Measurements from ENCODE around the gene THAP4.

DNA sequence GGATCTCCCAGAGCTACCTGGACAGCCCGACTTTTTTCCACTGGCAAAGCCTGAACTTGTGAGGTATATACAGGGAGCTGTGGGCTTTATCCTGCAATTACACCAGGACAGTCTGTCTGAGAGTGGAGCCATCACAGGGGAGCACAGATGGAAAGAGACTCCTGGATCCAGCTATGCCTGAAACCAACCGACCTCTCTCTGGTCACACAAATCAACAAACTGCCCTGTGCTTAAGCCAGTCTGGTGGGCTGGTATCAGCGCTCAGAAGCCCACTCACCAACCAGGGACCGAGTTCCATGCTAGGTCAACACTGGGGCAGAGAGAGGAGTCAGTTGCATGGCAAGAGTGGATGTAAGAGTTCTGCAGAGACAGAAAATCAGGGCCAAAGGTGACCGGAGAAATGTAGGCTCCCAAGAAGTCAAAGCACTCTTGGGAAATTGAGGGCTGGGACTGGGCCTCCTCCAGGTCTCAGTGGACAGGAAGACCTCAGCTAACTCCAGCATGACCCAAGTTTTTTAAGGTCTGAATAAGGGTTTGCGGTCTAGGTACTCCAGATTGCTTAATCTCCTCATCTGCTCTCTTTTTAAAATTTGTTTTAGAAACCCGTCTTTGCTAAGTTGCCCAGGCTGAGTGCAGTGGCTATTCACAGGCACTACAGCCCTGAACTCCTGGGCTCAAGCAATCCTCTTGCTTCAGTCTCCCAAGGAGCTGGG is 82.2 kb downstream of the THAP4 start:
- TF ChIP-seq, protein P1, sequence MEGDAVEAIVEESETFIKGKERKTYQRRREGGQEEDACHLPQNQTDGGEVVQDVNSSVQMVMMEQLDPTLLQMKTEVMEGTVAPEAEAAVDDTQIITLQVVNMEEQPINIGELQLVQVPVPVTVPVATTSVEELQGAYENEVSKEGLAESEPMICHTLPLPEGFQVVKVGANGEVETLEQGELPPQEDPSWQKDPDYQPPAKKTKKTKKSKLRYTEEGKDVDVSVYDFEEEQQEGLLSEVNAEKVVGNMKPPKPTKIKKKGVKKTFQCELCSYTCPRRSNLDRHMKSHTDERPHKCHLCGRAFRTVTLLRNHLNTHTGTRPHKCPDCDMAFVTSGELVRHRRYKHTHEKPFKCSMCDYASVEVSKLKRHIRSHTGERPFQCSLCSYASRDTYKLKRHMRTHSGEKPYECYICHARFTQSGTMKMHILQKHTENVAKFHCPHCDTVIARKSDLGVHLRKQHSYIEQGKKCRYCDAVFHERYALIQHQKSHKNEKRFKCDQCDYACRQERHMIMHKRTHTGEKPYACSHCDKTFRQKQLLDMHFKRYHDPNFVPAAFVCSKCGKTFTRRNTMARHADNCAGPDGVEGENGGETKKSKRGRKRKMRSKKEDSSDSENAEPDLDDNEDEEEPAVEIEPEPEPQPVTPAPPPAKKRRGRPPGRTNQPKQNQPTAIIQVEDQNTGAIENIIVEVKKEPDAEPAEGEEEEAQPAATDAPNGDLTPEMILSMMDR (conservative IDR thresholded peaks at IDR 0.05; ENCODE audit: low read depth, low read length) = no peak
- TF ChIP-seq CHD1 (IDR thresholded peaks at IDR 0.05; ENCODE audit: low read depth, low read length) (no peak), FOS (IDR thresholded peaks at IDR 0.05; ENCODE audit: low read depth, low read length) (no peak), POLR2A (IDR thresholded peaks at IDR 0.05; ENCODE audit: low read depth, low read length) (no peak)
